Measurements from ENCODE around the gene TRIM38.

GRCh38 chr6:26033941-26034354 lies 71.3 kb downstream of the TRIM38 start:
- TF ChIP-seq CTCF (IDR thresholded peaks at IDR 0.05) (no peak), EP300 (IDR thresholded peaks at IDR 0.05) (no peak), POLR2A (IDR thresholded peaks at IDR 0.05) (no peak)

Measured in suprapubic skin (tissue), 3 donors.